ENCODE measurements around the gene ACTR2.

ACTR2 gene

DNA sequence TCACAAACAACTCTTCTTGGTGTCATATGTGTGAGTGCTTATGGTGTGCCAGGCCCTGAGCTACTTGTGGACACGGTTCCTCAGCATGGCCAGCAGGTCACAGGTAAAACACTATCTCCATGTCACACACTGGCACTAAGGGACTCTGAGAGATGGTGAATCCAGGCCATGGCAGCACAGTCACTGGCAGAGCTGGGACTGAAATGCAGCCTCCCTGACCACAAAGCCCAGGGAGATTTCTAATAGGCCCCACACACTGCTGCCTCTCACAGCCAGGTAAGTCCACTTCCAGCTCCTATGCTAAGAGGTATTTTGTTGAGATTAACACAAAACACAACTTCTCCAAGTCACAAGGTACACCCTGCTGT, 92.0 kb downstream of the ACTR2 start:
- TF ChIP-seq, protein P1, sequence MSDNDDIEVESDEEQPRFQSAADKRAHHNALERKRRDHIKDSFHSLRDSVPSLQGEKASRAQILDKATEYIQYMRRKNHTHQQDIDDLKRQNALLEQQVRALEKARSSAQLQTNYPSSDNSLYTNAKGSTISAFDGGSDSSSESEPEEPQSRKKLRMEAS (IDR thresholded peaks at IDR 0.05): no peak
- TF ChIP-seq TEAD4 (IDR thresholded peaks at IDR 0.05) (no peak), YY1 (IDR thresholded peaks at IDR 0.05; ENCODE audit: low read depth) (no peak), CREB1 (IDR thresholded peaks at IDR 0.05; ENCODE audit: low read depth) (no peak), FOXM1 (IDR thresholded peaks at IDR 0.05; ENCODE audit: borderline replicate concordance, low read depth) (no peak), RAD21 (IDR thresholded peaks at IDR 0.05; ENCODE audit: low read depth) (no peak), TCF12 (IDR thresholded peaks at IDR 0.05; ENCODE audit: low read depth) (no peak), NFIC (IDR thresholded peaks at IDR 0.05) (no peak), ZBTB7A (IDR thresholded peaks at IDR 0.05; ENCODE audit: low read depth) (no peak), EGR1 (IDR thresholded peaks at IDR 0.05) (no peak), EP300 (IDR thresholded peaks at IDR 0.05; ENCODE audit: borderline replicate concordance) (no peak), TAF1 (IDR thresholded peaks at IDR 0.05; ENCODE audit: low read depth) (no peak), CEBPB (IDR thresholded peaks at IDR 0.05) (no peak)
- TF ChIP-seq, protein P2, sequence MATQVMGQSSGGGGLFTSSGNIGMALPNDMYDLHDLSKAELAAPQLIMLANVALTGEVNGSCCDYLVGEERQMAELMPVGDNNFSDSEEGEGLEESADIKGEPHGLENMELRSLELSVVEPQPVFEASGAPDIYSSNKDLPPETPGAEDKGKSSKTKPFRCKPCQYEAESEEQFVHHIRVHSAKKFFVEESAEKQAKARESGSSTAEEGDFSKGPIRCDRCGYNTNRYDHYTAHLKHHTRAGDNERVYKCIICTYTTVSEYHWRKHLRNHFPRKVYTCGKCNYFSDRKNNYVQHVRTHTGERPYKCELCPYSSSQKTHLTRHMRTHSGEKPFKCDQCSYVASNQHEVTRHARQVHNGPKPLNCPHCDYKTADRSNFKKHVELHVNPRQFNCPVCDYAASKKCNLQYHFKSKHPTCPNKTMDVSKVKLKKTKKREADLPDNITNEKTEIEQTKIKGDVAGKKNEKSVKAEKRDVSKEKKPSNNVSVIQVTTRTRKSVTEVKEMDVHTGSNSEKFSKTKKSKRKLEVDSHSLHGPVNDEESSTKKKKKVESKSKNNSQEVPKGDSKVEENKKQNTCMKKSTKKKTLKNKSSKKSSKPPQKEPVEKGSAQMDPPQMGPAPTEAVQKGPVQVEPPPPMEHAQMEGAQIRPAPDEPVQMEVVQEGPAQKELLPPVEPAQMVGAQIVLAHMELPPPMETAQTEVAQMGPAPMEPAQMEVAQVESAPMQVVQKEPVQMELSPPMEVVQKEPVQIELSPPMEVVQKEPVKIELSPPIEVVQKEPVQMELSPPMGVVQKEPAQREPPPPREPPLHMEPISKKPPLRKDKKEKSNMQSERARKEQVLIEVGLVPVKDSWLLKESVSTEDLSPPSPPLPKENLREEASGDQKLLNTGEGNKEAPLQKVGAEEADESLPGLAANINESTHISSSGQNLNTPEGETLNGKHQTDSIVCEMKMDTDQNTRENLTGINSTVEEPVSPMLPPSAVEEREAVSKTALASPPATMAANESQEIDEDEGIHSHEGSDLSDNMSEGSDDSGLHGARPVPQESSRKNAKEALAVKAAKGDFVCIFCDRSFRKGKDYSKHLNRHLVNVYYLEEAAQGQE (IDR thresholded peaks at IDR 0.05; ENCODE audit: low read depth): no peak
- TF ChIP-seq, protein P3, sequence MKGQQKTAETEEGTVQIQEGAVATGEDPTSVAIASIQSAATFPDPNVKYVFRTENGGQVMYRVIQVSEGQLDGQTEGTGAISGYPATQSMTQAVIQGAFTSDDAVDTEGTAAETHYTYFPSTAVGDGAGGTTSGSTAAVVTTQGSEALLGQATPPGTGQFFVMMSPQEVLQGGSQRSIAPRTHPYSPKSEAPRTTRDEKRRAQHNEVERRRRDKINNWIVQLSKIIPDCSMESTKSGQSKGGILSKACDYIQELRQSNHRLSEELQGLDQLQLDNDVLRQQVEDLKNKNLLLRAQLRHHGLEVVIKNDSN (IDR thresholded peaks at IDR 0.05): no peak

DNA sequence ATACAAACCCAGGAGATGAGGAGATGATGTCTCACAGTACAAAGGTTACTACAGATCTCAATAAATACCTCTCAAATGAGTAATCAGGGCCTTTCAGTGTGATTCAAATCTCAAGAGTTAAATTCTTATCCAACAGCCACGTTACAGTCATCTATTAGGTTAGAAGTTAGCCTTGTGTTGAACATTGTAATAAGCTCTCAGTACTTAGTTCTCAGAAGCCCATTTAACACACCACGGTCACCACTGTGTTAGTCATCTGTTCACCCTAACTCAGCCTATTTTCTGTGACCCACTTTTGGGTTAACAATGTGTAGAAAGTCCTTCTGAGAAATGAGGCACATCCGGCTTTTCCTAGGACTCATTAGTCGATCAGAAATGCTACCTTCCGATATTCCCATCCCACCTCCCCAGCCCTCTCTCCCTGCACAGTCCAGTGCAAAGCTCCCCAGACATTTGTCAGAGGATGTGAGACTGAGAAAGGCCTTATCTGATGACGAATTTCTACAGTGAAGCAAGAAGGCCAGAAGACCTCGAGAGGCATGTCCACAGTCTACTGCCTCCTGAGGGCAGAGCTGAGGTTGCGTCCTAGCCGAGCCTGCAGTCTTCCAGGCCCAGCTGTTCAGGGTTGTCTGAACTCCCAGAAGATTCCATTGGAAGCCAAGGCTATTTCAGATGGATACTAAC, 92.6 kb downstream of the ACTR2 start:
- TF ChIP-seq YY1 (IDR thresholded peaks at IDR 0.05; ENCODE audit: low read depth) (no peak), NFIC (IDR thresholded peaks at IDR 0.05) (no peak), FOXM1 (IDR thresholded peaks at IDR 0.05; ENCODE audit: borderline replicate concordance, low read depth) (no peak), CEBPB (IDR thresholded peaks at IDR 0.05) (no peak), CREB1 (IDR thresholded peaks at IDR 0.05; ENCODE audit: low read depth) (no peak), TCF12 (IDR thresholded peaks at IDR 0.05; ENCODE audit: low read depth) (no peak), RAD21 (IDR thresholded peaks at IDR 0.05; ENCODE audit: low read depth) (no peak), TEAD4 (IDR thresholded peaks at IDR 0.05) (no peak)
- TF ChIP-seq, protein P2 (IDR thresholded peaks at IDR 0.05; ENCODE audit: low read depth): no peak
- TF ChIP-seq, protein P1 (IDR thresholded peaks at IDR 0.05): no peak
